Measurements from ENCODE around the gene PTPN20. TPM values are rescaled to one million over a fixed set of nuclear protein-coding genes. Genes with fewer than 3 reads are reported as not detected.
A peak's percentile ranks its signal among the peaks of the same experiment; 100 is the strongest.

PTPN20 gene
- total and polyA plus RNA-seq, 4 donors: 0.57 to 7.2 (median 1.7) TPM

DNA sequence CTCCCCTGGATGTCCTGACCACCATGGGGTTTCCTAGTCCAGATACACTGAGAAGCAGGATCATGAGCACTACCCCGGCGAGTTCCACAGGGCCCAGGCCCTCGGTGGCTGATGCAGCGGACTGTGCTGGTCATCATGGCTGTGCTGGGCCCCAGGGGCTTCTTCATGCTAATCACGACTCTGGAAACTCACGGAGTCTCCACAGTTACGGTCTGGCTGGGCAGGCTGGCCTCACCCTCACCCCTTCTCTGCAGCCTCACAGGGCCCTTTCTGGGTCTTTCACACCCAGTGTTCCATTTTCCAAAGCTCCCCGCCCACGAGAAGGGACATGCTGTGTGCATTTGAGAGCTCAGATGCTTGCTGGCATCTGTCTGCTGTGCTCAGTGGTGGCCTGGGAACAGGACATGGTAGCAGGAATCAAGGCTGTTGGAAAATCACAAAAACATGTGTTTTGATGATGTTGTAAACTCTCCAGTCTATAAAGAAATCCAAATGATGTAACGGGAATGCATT, 119.0 kb downstream of the PTPN20 start:
- 90 to 94% methylated on average over 10 of the region's 10 CpGs for WGBS, 2 donors
- peak in 1 of 3 donors; percentile 2 for DNase-seq
- H3K9me3 ChIP-seq (ENCODE audit: control insufficient read depth in 4 of 4, insufficient read depth in 3 of 4, low read length in 3 of 4): no peaks in the 10 kb centered on the region
- no peaks in the 10 kb centered on the region for H3K27me3 ChIP-seq (ENCODE audit: control insufficient read depth in 3 of 3, insufficient read depth in 3 of 3, low read length in 2 of 3)
- TF ChIP-seq CTCF (IDR thresholded peaks at IDR 0.05; ENCODE audit: control extremely low read depth, extremely low read depth): no peak
- H3K27ac ChIP-seq (ENCODE audit: low read depth in 1 of 2, low read length in 1 of 2): no peak overlapping the region
- ATAC-seq (ENCODE audit: insufficient read depth, low FRiP score): no peak
- no peak overlapping the region for H3K9ac ChIP-seq (ENCODE audit: insufficient read depth in 1 of 2, low read length in 2 of 2)
- no peaks in the 10 kb centered on the region for H3K36me3 ChIP-seq (ENCODE audit: control insufficient read depth in 4 of 4, insufficient read depth in 4 of 4, low read length in 4 of 4)
- H3K4me3 ChIP-seq: no peak overlapping the region
- H3K4me1 ChIP-seq (ENCODE audit: control insufficient read depth in 5 of 5, insufficient read depth in 5 of 5, low read length in 5 of 5): peaks cover 0 to 4% (median 0%) of the 10 kb centered on the region in 5 donors

GRCh38 chr10:47031211-47031900, 120.1 kb downstream of the PTPN20 start:
- DNase-seq (peak in 1 of 3 donors; percentile 4), ATAC-seq (ENCODE audit: insufficient read depth, low FRiP score) (no peak)
- no peak for TF ChIP-seq CTCF (IDR thresholded peaks at IDR 0.05; ENCODE audit: control extremely low read depth, extremely low read depth)
- no peaks in the 10 kb centered on the region for H3K4me1 ChIP-seq (ENCODE audit: control insufficient read depth in 5 of 5, insufficient read depth in 5 of 5, low read length in 5 of 5)
- no peaks in the 10 kb centered on the region for H3K36me3 ChIP-seq (ENCODE audit: control insufficient read depth in 4 of 4, insufficient read depth in 4 of 4, low read length in 4 of 4)
- H3K27me3 ChIP-seq (ENCODE audit: control insufficient read depth in 3 of 3, insufficient read depth in 3 of 3, low read length in 2 of 3): no peaks in the 10 kb centered on the region
- 77 to 88% methylated on average over 7 of the region's 7 CpGs for WGBS, 2 donors
- no peak overlapping the region for H3K27ac ChIP-seq (ENCODE audit: low read depth in 1 of 2, low read length in 1 of 2)
- no peak overlapping the region for H3K4me3 ChIP-seq
- H3K9ac ChIP-seq (ENCODE audit: insufficient read depth in 1 of 2, low read length in 2 of 2): no peak overlapping the region
- no peaks in the 10 kb centered on the region for H3K9me3 ChIP-seq (ENCODE audit: control insufficient read depth in 4 of 4, insufficient read depth in 3 of 4, low read length in 3 of 4)

- H3K36me3 ChIP-seq (ENCODE audit: control insufficient read depth in 4 of 4, insufficient read depth in 4 of 4, low read length in 4 of 4): no peaks in the 10 kb centered on the region
- no peak for TF ChIP-seq CTCF (IDR thresholded peaks at IDR 0.05; ENCODE audit: control extremely low read depth, extremely low read depth)
- ATAC-seq (ENCODE audit: insufficient read depth, low FRiP score) (no peak), DNase-seq (peak in 1 of 3 donors; percentile 7)
- no peak overlapping the region for H3K9ac ChIP-seq (ENCODE audit: insufficient read depth in 1 of 2, low read length in 2 of 2)
- no peak overlapping the region for H3K27ac ChIP-seq (ENCODE audit: low read depth in 1 of 2, low read length in 1 of 2)
- H3K27me3 ChIP-seq (ENCODE audit: control insufficient read depth in 3 of 3, insufficient read depth in 3 of 3, low read length in 2 of 3): no peaks in the 10 kb centered on the region
- no peaks in the 10 kb centered on the region for H3K9me3 ChIP-seq (ENCODE audit: control insufficient read depth in 4 of 4, insufficient read depth in 3 of 4, low read length in 3 of 4)
- WGBS, 2 donors: 89 to 95% methylated on average over 7 of the region's 7 CpGs
- H3K4me1 ChIP-seq (ENCODE audit: control insufficient read depth in 5 of 5, insufficient read depth in 5 of 5, low read length in 5 of 5): peaks cover 0 to 3% (median 0%) of the 10 kb centered on the region in 5 donors
- H3K4me3 ChIP-seq: no peak overlapping the region
Observed at GRCh38 chr10:47031901-47032465, 120.8 kb downstream of the PTPN20 start.
